GM12878 (cell line): ENCODE measurements around the gene SEC14L1. TPM values are rescaled to one million over a fixed set of nuclear protein-coding genes. Genes with fewer than 3 reads are reported as not detected.

Source experiments
- BCL3 ChIP-seq: IDR thresholded peaks from 2 replicates; pipeline ENCODE4 v1.6.1; 2011; ENCODE audit warnings: borderline replicate concordance, low read depth, mild to moderate bottlenecking, moderate library complexity, low read length; ENCODE audit not compliant: insufficient read depth, poor library complexity, severe bottlenecking
- CBX5 ChIP-seq: sonication (generic); IDR thresholded peaks from 2 replicates; pipeline ENCODE4 v1.6.1; 2016; ENCODE audit warnings: low read depth, moderate library complexity, mild to moderate bottlenecking, inconsistent platforms
- CHD4 ChIP-seq: fragments of 200-600 bp; sonication (generic); IDR thresholded peaks from 2 replicates; pipeline ENCODE4 v1.6.1; 2016; ENCODE audit warnings: mild to moderate bottlenecking
- CREB1 ChIP-seq: IDR thresholded peaks from 2 replicates; pipeline ENCODE4 v1.6.1; 2012; ENCODE audit warnings: low read depth, mild to moderate bottlenecking, inconsistent platforms
- E2F4 ChIP-seq: IDR thresholded peaks from 2 replicates; pipeline ENCODE4 v1.6.1; 2012; ENCODE audit warnings: low read depth, low read length, improper control_type of control experiment
- E4F1 ChIP-seq: fragments of 450-650 bp; IDR thresholded peaks from 2 replicates; pipeline ENCODE4 v1.6.1; 2018; ENCODE audit warnings: borderline replicate concordance, mild to moderate bottlenecking; ENCODE audit not compliant: partially characterized antibody
- EZH2 ChIP-seq: IDR thresholded peaks from 2 replicates; pipeline ENCODE4 v1.6.1; 2012; ENCODE audit warnings: low read depth, mild to moderate bottlenecking, control low read depth, inconsistent platforms, low read length, borderline replicate concordance; ENCODE audit not compliant: control insufficient read depth
- FOXM1 ChIP-seq: IDR thresholded peaks from 2 replicates; pipeline ENCODE4 v1.6.1; 2012; ENCODE audit warnings: low read depth, mild to moderate bottlenecking, inconsistent platforms, low read length, moderate library complexity
- MYC ChIP-seq: IDR thresholded peaks from 2 replicates; pipeline ENCODE4 v1.6.1; 2011; ENCODE audit warnings: mild to moderate bottlenecking, low read length, moderate library complexity, inconsistent platforms; ENCODE audit not compliant: insufficient read depth, insufficient replicate concordance, insufficient read length, severe bottlenecking
- NRF1 ChIP-seq: conservative IDR thresholded peaks from 2 replicates; pipeline ENCODE4 v1.6.1; 2011; ENCODE audit warnings: mild to moderate bottlenecking, low read depth, low read length, improper control_type of control experiment
- PKNOX1 ChIP-seq: fragments of 450-650 bp; IDR thresholded peaks from 2 replicates; pipeline ENCODE4 v1.6.1; 2016; ENCODE audit warnings: mild to moderate bottlenecking
- POLR2A ChIP-seq: IDR thresholded peaks from 2 replicates; pipeline ENCODE4 v1.6.1; 2011; ENCODE audit warnings: low read depth, mild to moderate bottlenecking, low read length
- RAD51 ChIP-seq: fragments of 450-650 bp; IDR thresholded peaks from 2 replicates; pipeline ENCODE4 v1.6.1; 2016; ENCODE audit warnings: moderate library complexity, mild to moderate bottlenecking, inconsistent platforms
- RUNX3 ChIP-seq: IDR thresholded peaks from 2 replicates; pipeline ENCODE4 v1.6.1; 2012; ENCODE audit warnings: low read length, inconsistent platforms
- STAT1 ChIP-seq: fragments of 450-650 bp; conservative IDR thresholded peaks from 2 replicates; pipeline ENCODE4 v1.6.1; 2014; ENCODE audit warnings: antibody characterized with exemption, mild to moderate bottlenecking
- STAT3 ChIP-seq: IDR thresholded peaks from 2 replicates; pipeline ENCODE4 v1.6.1; 2011; ENCODE audit warnings: low read depth, low read length, improper control_type of control experiment
- ZBED1 ChIP-seq: IDR thresholded peaks from 2 replicates; pipeline ENCODE4 v1.6.1; 2016; ENCODE audit warnings: borderline replicate concordance
- ZBTB4 ChIP-seq: fragments of 450-650 bp; formaldehyde crosslinking; IDR thresholded peaks from 2 replicates; pipeline ENCODE4 v1.4.0; 2022; ENCODE audit warnings: mild to moderate bottlenecking, moderate library complexity
- ZNF217 ChIP-seq: fragments of 450-650 bp; IDR thresholded peaks from 2 replicates; pipeline ENCODE4 v1.6.1; 2017; ENCODE audit warnings: antibody characterized with exemption, mild to moderate bottlenecking
- polyA plus RNA-seq, 11 experiments: library from polyadenylated mRNA; depleted of rRNA in 4 of 11; unstranded in 6 of 11; stranded (reverse) in 5 of 11; fragments of >200 nt; fragmentation: Nextera tagmentation in 4 of 11; fragmentation: Illumina TruSeq in 1 of 11; extraction: Ambion mirVana in 4 of 11; extraction: Trizol in 1 of 11; gene quantifications; 1 replicate in 1 of 11; 2 replicates in 10 of 11; pipeline versions ENCODE4 v1.2.1 to v1.2.3, GENCODE V29; 2011 to 2016; ENCODE audit warnings: inconsistent platforms in 2 of 11, missing spikeins in 2 of 11, low read depth in 1 of 11
- total RNA-seq, 4 experiments: library from RNA; depleted of rRNA in 3 of 4; stranded (reverse); fragments of >200 nt in 3 of 4; fragmentation: Illumina TruSeq in 1 of 4; extraction: Trizol in 1 of 4; gene quantifications; 2 replicates each; pipeline versions ENCODE4 v1.2.1 to v1.2.3, GENCODE V29; 2013 to 2021

The SEC14L1 gene
- total and polyA plus RNA-seq, 10 of the 15 experiments (the other 5 are each of a cell fraction or from before 2014, with no cell fraction given): 6.3 to 66.1 (median 33.5) TPM

- TF ChIP-seq E4F1: no peak
- TF ChIP-seq CBX5: no peak
- TF ChIP-seq STAT1: no peak
- peak; percentile 7; the same call in 1 of the 2 replicates for TF ChIP-seq PKNOX1
- TF ChIP-seq NRF1: no peak
- TF ChIP-seq STAT3: no peak
- TF ChIP-seq RUNX3: peak; percentile 98
- TF ChIP-seq MYC: no peak
- peak; percentile 72; the same call in 1 of the 2 replicates for TF ChIP-seq ZBED1
- TF ChIP-seq RAD51: no peak
- no peak for TF ChIP-seq CHD4
- TF ChIP-seq ZBTB4: no peak
- TF ChIP-seq E2F4: no peak
- TF ChIP-seq POLR2A: no peak; the same call in 1 of the 2 replicates
- TF ChIP-seq BCL3: peak; percentile 82
- no peak for TF ChIP-seq ZNF217
- peak; percentile 70; the same call in 1 of the 2 replicates for TF ChIP-seq FOXM1
- peak; percentile 87 for TF ChIP-seq CREB1
- no peak for TF ChIP-seq EZH2
Observed at GRCh38 chr17:77107506-77108433, 33.0 kb upstream of the SEC14L1 start (continued).
